Endodermal cell (in vitro differentiated cells): ENCODE measurements around the gene ATP5F1E. TPM values are rescaled to one million over a fixed set of nuclear protein-coding genes. Genes with fewer than 3 reads are reported as not detected.

Experiments
- DNase-seq: peaks from one replicate; pipeline ENCODE4 v3.0.0-alpha.2; 2017
- H3K27ac ChIP-seq: 2 replicates; pipeline ENCODE4 v1.5.1; 2013; ENCODE audit warnings: mild to moderate bottlenecking, low read depth, low read length, moderate library complexity
- H3K27me3 ChIP-seq: 2 replicates; pipeline ENCODE4 v1.6.1; 2013; ENCODE audit warnings: mild to moderate bottlenecking, low read length, moderate library complexity; ENCODE audit not compliant: insufficient read depth, control insufficient read depth, poor library complexity, severe bottlenecking
- H3K36me3 ChIP-seq: 2 replicates; pipeline ENCODE4 v1.7.0; 2013; ENCODE audit warnings: mild to moderate bottlenecking, low read length, moderate library complexity; ENCODE audit not compliant: control insufficient read depth, insufficient read depth
- H3K4me1 ChIP-seq: one replicate; pipeline ENCODE4 v1.7.0; 2013; ENCODE audit warnings: low read length; ENCODE audit not compliant: control insufficient read depth, insufficient read depth
- H3K4me3 ChIP-seq: 2 replicates; pipeline ENCODE4 v1.5.1; 2013; ENCODE audit warnings: mild to moderate bottlenecking, low read length, moderate library complexity
- H3K9ac ChIP-seq: 2 replicates; pipeline ENCODE4 v1.6.1; 2013; ENCODE audit warnings: mild to moderate bottlenecking, low read length, moderate library complexity; ENCODE audit not compliant: poor library complexity, severe bottlenecking; ENCODE audit errors: extremely low read depth
- H3K9me3 ChIP-seq: 2 replicates; pipeline ENCODE4 v1.6.1; 2013; ENCODE audit warnings: mild to moderate bottlenecking, low read length, moderate library complexity; ENCODE audit not compliant: control insufficient read depth
- H3K27ac Mint-ChIP-seq: 2 replicates; pipeline ENCODE4 v1.8.0; 2020; ENCODE audit warnings: mixed read lengths
- H3K27me3 Mint-ChIP-seq: 2 replicates; pipeline ENCODE4 v1.8.0; 2021; ENCODE audit warnings: mild to moderate bottlenecking, mixed read lengths; ENCODE audit not compliant: insufficient read depth
- H3K36me3 Mint-ChIP-seq: 2 replicates; pipeline ENCODE4 v1.8.0; 2020; ENCODE audit warnings: low read depth, mixed read lengths
- H3K4me1 Mint-ChIP-seq: 2 replicates; pipeline ENCODE4 v1.8.0; 2020; ENCODE audit warnings: mixed read lengths
- H3K4me3 Mint-ChIP-seq: 2 replicates; pipeline ENCODE4 v1.8.0; 2020; ENCODE audit warnings: mild to moderate bottlenecking, moderate library complexity, mixed read lengths
- H3K9me3 Mint-ChIP-seq: 2 replicates; pipeline ENCODE4 v1.8.0; 2020; ENCODE audit warnings: mild to moderate bottlenecking, mixed read lengths
- CTCF ChIP-seq: fragments of 200-600 bp; sonication (generic); conservative IDR thresholded peaks from 2 replicates; pipeline ENCODE4 v1.5.0; 2021; ENCODE audit warnings: antibody characterized with exemption, mild to moderate bottlenecking
- WGBS, 2 experiments: methylation state at CpG; one replicate each; pipeline versions ENCODE4 v1.1.5 to v1.1.7; 2013; ENCODE audit warnings: missing lambda C conversion rate in 2 of 2, mixed read lengths in 1 of 2; ENCODE audit not compliant: insufficient coverage in 1 of 2, insufficient read length in 1 of 2; 5-methylcytosine and 5-hydroxymethylcytosine counted together
- total RNA-seq, 2 donors: library from RNA; stranded (reverse); fragmentation: NEBNext Ultra II Directional in 1 of 2; extraction: Animal tissue kit (Norgen Biotek cat#: 25700) in 1 of 2; gene quantifications; 2 replicates in 1 of 2; 3 replicates in 1 of 2; pipeline ENCODE4 v1.2.1, GENCODE V29; 2021

ATP5F1E gene
- total RNA-seq, 2 donors from 2014 or later, result 52.6 to 62.6 TPM

GRCh38 chr20:59003836-59004492, 28.2 kb downstream of the ATP5F1E start:
- no peaks in the 10 kb centered on the region for H3K36me3 ChIP-seq
- Mint-ChIP-seq H3K36me3 (peaks cover 36% of the 10 kb centered on the region), H3K27ac (peak overlapping the region; percentile 26), H3K27me3 (peaks cover 11% of the 10 kb centered on the region), H3K9me3 (no peaks in the 10 kb centered on the region), H3K4me3 (no peak overlapping the region), H3K4me1 (peaks cover 2% of the 10 kb centered on the region)
- no peaks in the 10 kb centered on the region for H3K4me1 ChIP-seq
- H3K27me3 ChIP-seq, result peaks cover 13% of the 10 kb centered on the region
- DNase-seq, result no peak
- no peak overlapping the region for H3K4me3 ChIP-seq
- 93 to 94% methylated on average over 16 of the region's 16 CpGs for WGBS, 2 experiments
- no peak overlapping the region for H3K27ac ChIP-seq
- H3K9ac ChIP-seq, result no peak overlapping the region
- no peak for TF ChIP-seq CTCF
- no peaks in the 10 kb centered on the region for H3K9me3 ChIP-seq

- Mint-ChIP-seq H3K4me1 (peaks cover 2% of the 10 kb centered on the region), H3K4me3 (no peak overlapping the region), H3K27ac (no peak overlapping the region), H3K9me3 (no peaks in the 10 kb centered on the region), H3K27me3 (peaks cover 3% of the 10 kb centered on the region), H3K36me3 (peaks cover 42% of the 10 kb centered on the region)
- Histone ChIP-seq H3K4me1 (no peaks in the 10 kb centered on the region), H3K27me3 (peaks cover 5% of the 10 kb centered on the region), H3K36me3 (no peaks in the 10 kb centered on the region), H3K4me3 (no peak overlapping the region), H3K9me3 (no peaks in the 10 kb centered on the region), H3K27ac (no peak overlapping the region), H3K9ac (no peak overlapping the region)
- 86 to 91% methylated on average over 12 to 17 of the region's 17 CpGs for WGBS, 2 experiments
- DNase-seq, result no peak
- TF ChIP-seq CTCF, result no peak
Observed at GRCh38 chr20:59002874-59003399, 29.2 kb downstream of the ATP5F1E start.

- no peak overlapping the region for H3K4me3 ChIP-seq
- H3K4me3 Mint-ChIP-seq, result no peak overlapping the region
- 85 to 87% methylated on average over 3 to 8 of the region's 8 CpGs for WGBS, 2 experiments
- peaks cover 2% of the 10 kb centered on the region for H3K27me3 Mint-ChIP-seq
- DNase-seq, result no peak
- H3K27me3 ChIP-seq, result no peaks in the 10 kb centered on the region
- H3K9me3 Mint-ChIP-seq, result no peaks in the 10 kb centered on the region
- no peaks in the 10 kb centered on the region for H3K4me1 ChIP-seq
- no peak overlapping the region for H3K9ac ChIP-seq
- TF ChIP-seq CTCF, result no peak
- no peak overlapping the region for H3K27ac ChIP-seq
- H3K4me1 Mint-ChIP-seq, result peaks cover 2% of the 10 kb centered on the region
- H3K9me3 ChIP-seq, result no peaks in the 10 kb centered on the region
- H3K36me3 ChIP-seq, result peaks cover 5% of the 10 kb centered on the region
- H3K27ac Mint-ChIP-seq, result no peak overlapping the region
- H3K36me3 Mint-ChIP-seq, result peaks cover 47% of the 10 kb centered on the region
Observed at GRCh38 chr20:59002388-59002787, 29.7 kb downstream of the ATP5F1E start.
